MCF 10A (cell line): ENCODE results near the gene TOP2A. TPM values are rescaled to one million over a fixed set of nuclear protein-coding genes. Genes with fewer than 3 reads are reported as not detected.
A peak's percentile ranks its signal among the peaks of the same experiment; 100 is the strongest.

Experiments used
- BruUV-seq: library from RNA; stranded (reverse); fragments of 400-500 nt; replicated peaks from 2 replicates; lab custom pipeline; 2021; lab: Mats Ljungman, UMichigan
- CTCF ChIA-PET: fragments of 300-600 bp; sonication (Branson Sonifier 250); formaldehyde crosslinking; extraction: SDS; loops from one replicate; lab custom pipeline; 2021; ENCODE audit warnings: antibody characterized with exemption, inconsistent platforms; lab: Yijun Ruan, JAX
- POLR2A ChIA-PET: fragments of 300-600, 350-650 bp; sonication (Branson Sonifier 250); formaldehyde crosslinking; extraction: SDS; loops from one replicate; lab custom pipeline; 2020; ENCODE audit warnings: antibody characterized with exemption, inconsistent platforms; lab: Yijun Ruan, JAX
- DNase-seq: peaks from one replicate; pipeline ENCODE4 v3.0.0-alpha.2; 2018; ENCODE audit not compliant: unreplicated experiment
- H3K27ac Mint-ChIP-seq: one replicate; pipeline ENCODE4 v1.8.0; 2022; ENCODE audit warnings: mild to moderate bottlenecking, low read depth, mixed read lengths; ENCODE audit not compliant: unreplicated experiment
- H3K27me3 Mint-ChIP-seq: one replicate; pipeline ENCODE4 v1.8.0; 2022; ENCODE audit warnings: mixed read lengths; ENCODE audit not compliant: insufficient read depth, unreplicated experiment
- H3K36me3 Mint-ChIP-seq: one replicate; pipeline ENCODE4 v1.8.0; 2022; ENCODE audit warnings: mild to moderate bottlenecking, moderate library complexity, mixed read lengths; ENCODE audit not compliant: insufficient read depth, unreplicated experiment
- H3K4me1 Mint-ChIP-seq: one replicate; pipeline ENCODE4 v1.8.0; 2022; ENCODE audit warnings: mixed read lengths; ENCODE audit not compliant: insufficient read depth, unreplicated experiment
- H3K4me3 Mint-ChIP-seq: one replicate; pipeline ENCODE4 v1.8.0; 2022; ENCODE audit warnings: mild to moderate bottlenecking, moderate library complexity, mixed read lengths; ENCODE audit not compliant: unreplicated experiment
- H3K9me3 Mint-ChIP-seq: one replicate; pipeline ENCODE4 v1.8.0; 2022; ENCODE audit warnings: mixed read lengths; ENCODE audit not compliant: unreplicated experiment
- CTCF ChIP-seq: fragments of 200-600 bp; IDR thresholded peaks from one replicate; pipeline ENCODE4 v1.8.0; 2022; ENCODE audit warnings: antibody characterized with exemption, mild to moderate bottlenecking; ENCODE audit not compliant: unreplicated experiment
- intact Hi-C: fragments of 100-400 bp; cut with micrococcal nuclease; formaldehyde crosslinking; loops from 2 replicates; pipeline ENCODE4 v1.14.1; 2022
- total RNA-seq: library from RNA; stranded (reverse); gene quantifications from 2 replicates; pipeline ENCODE4 v1.2.3, GENCODE V29; 2022

The TOP2A gene
- total RNA-seq, 1 experiment from 2014 or later: 151 TPM

DNA sequence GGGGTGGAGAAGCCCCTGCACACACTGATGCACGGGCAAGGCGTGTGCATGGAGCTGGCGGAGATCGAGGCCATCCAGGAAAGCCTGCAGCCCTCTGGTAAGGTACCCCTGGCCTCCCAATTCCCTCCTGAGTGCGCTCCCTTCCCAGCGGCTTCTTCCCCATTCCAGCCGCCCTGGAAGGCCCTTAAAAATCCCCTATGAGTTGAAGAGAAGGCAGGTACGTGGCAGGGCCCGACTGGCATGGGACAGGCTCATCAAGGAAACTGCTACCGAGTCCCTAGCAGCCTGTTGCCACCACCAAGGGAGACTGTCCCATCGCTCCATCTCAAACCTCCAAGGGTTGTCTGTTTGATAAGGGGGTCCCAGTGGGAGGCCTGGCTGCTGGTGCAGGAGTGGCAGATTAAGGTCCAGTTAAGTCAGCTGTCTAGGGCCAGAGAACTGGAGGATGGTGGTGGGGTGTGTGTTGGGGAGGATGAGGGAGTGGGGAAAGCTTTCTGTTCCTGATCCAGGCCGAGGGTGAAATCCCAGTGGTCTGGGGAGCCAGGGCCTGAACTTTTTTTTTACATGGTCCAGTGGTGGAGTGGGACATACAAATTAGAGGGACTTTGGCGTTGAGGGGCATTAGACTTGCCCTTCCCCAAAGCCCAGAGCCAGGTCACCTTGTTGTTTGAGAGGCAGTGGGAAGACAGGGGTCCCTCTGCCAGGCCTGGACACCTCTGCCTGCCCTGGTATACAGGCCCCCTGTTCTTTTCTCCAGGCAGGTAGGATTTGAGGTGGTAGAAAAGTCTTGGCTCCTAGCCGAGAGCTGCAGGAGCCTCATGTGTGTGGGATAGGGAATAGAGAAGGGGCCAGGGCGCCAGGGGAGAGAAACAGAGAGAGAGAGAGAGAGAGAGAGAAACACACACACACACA, 26.5 kb upstream of the TOP2A start:
- peak; percentile 6 for TF ChIP-seq CTCF
- Mint-ChIP-seq H3K36me3 (no peaks in the 10 kb centered on the region), H3K27ac (no peak overlapping the region), H3K27me3 (peaks cover 32% of the 10 kb centered on the region), H3K9me3 (no peaks in the 10 kb centered on the region), H3K4me3 (peak overlapping the region; percentile 65), H3K4me1 (peaks cover 22% of the 10 kb centered on the region)
- CTCF ChIA-PET: interaction anchor here (0.7 to 1.1 kb wide), 9 partner anchors 11 to 334 kb away, joined by 3 to 8 read pairs (median 4); partner anchors contain the start of gene TOP2A
- intact Hi-C loops: no loop called here
- POLR2A ChIA-PET: interaction anchor here (0.6 to 2.5 kb wide), 12 partner anchors 11 to 116 kb away, joined by 3 to 13 read pairs (median 3); partner anchors contain the start of gene TOP2A
- no TSS peak for BruUV-seq
- no peak for DNase-seq

GRCh38 chr17:40443196-40443987, 25.7 kb upstream of the TOP2A start, which contains the start of gene IGFBP4:
Gene IGFBP4 (plus strand): TSS chr17:40443450. CDS start chr17:40443736, 286 bp downstream.
- DNase-seq: peak; percentile 72
- Mint-ChIP-seq H3K36me3 (no peaks in the 10 kb centered on the region), H3K4me1 (peaks cover 18% of the 10 kb centered on the region), H3K27me3 (peaks cover 27% of the 10 kb centered on the region), H3K9me3 (no peaks in the 10 kb centered on the region), H3K4me3 (peak within 1 kb of the TSS; percentile 65), H3K27ac (no peak within 1 kb of the TSS)
- intact Hi-C loops: no loop called here
- no TSS peak for BruUV-seq
- ChIA-PET CTCF (interaction anchor here (0.7 to 7.3 kb wide), 9 partner anchors 12 to 334 kb away, joined by 3 to 97 read pairs (median 4); partner anchors contain the start of gene TOP2A), POLR2A (interaction anchor here (0.6 to 2.5 kb wide), 10 partner anchors 12 to 116 kb away, joined by 3 to 13 read pairs (median 4); partner anchors contain the start of gene TOP2A)
- no peak for TF ChIP-seq CTCF

- intact Hi-C loops: no loop called here
- H3K27ac Mint-ChIP-seq: no peak overlapping the region
Measured at GRCh38 chr17:40442392-40443195, 24.9 kb upstream of the TOP2A start.

More at GRCh38 chr17:40442392-40443195, 24.9 kb upstream of the TOP2A start:
- ChIA-PET POLR2A (interaction anchor here (0.7 to 2.5 kb wide), 5 partner anchors 29 to 95 kb away, joined by 3 to 13 read pairs (median 8); no protein-coding TSS in a partner anchor), CTCF (interaction anchor here (0.7 to 7.3 kb wide), 7 partner anchors 9 to 634 kb away, joined by 3 to 97 read pairs (median 5); no protein-coding TSS in a partner anchor)
- Mint-ChIP-seq H3K4me1 (peaks cover 17% of the 10 kb centered on the region), H3K4me3 (peak overlapping the region; percentile 65), H3K36me3 (no peaks in the 10 kb centered on the region), H3K27me3 (peaks cover 19% of the 10 kb centered on the region), H3K9me3 (no peaks in the 10 kb centered on the region)
- TF ChIP-seq CTCF: no peak
- no TSS peak for BruUV-seq
- no peak for DNase-seq
